Mammary epithelial cell (primary cell): Measurements from ENCODE around the gene EIF4E.

Source experiments
- EZH2 ChIP-seq: IDR thresholded peaks from 2 replicates; pipeline ENCODE4 v1.6.1; 2012; ENCODE audit warnings: low read length, inconsistent platforms, borderline replicate concordance
- TF ChIP-seq, protein P1 (sequence below), 2 donors: IDR thresholded peaks in 1 of 2; conservative IDR thresholded peaks in 1 of 2; 2 replicates each; pipeline ENCODE4 v1.5.1; 2011 to 2012; ENCODE audit warnings: inconsistent platforms in 2 of 2, low read length in 2 of 2, mild to moderate bottlenecking in 2 of 2, control low read depth in 1 of 2, low read depth in 1 of 2; ENCODE audit not compliant: insufficient read depth in 1 of 2; ENCODE audit errors: extremely low read depth in 1 of 2

DNA sequence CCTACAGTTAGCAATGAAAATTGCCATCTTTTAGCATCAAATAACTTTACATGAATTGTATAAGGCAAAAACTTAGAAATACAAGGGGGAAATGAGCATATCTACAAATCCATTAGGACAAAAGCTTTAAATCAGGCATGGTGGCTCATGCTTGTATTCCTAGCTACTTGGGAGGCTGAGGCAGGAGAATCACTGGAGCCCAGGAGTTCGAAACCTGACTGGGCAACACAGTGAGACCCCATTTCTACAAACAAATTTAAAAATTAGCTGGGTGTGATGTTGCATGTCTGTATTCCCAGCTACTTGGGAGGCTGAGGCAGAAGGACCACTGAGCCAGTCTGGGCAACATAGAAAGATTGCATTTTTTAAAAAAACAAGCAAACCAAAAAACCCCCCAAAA lies 61.3 kb downstream of the EIF4E start:
- TF ChIP-seq, protein P1, sequence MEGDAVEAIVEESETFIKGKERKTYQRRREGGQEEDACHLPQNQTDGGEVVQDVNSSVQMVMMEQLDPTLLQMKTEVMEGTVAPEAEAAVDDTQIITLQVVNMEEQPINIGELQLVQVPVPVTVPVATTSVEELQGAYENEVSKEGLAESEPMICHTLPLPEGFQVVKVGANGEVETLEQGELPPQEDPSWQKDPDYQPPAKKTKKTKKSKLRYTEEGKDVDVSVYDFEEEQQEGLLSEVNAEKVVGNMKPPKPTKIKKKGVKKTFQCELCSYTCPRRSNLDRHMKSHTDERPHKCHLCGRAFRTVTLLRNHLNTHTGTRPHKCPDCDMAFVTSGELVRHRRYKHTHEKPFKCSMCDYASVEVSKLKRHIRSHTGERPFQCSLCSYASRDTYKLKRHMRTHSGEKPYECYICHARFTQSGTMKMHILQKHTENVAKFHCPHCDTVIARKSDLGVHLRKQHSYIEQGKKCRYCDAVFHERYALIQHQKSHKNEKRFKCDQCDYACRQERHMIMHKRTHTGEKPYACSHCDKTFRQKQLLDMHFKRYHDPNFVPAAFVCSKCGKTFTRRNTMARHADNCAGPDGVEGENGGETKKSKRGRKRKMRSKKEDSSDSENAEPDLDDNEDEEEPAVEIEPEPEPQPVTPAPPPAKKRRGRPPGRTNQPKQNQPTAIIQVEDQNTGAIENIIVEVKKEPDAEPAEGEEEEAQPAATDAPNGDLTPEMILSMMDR (conservative IDR thresholded peaks at IDR 0.05 in 1 of 2, IDR thresholded peaks at IDR 0.05 in 1 of 2; ENCODE audit: extremely low read depth in 1 of 2, insufficient read depth in 1 of 2, low read depth in 1 of 2, low read length in 2 of 2) = no peak
- TF ChIP-seq EZH2 = no peak
